Endothelial cell of umbilical vein (primary cell): Measurements from ENCODE around the gene HCN1. TPM values are rescaled to one million over a fixed set of nuclear protein-coding genes. Genes with fewer than 3 reads are reported as not detected.

Experiments used
- BruUV-seq: library from RNA; stranded (reverse); fragments of 400-500 nt; replicated peaks from 2 replicates; lab custom pipeline; 2021; lab: Mats Ljungman, UMichigan
- CTCF ChIA-PET: fragments of 300-600, 350-600 bp; sonication (Branson Sonifier 250); formaldehyde crosslinking; loops from one replicate; lab custom pipeline; 2021; ENCODE audit warnings: antibody characterized with exemption, inconsistent platforms; lab: Charles Lee
- POLR2A ChIA-PET: fragments of 300-600, 350-600 bp; sonication (Branson Sonifier 250); formaldehyde crosslinking; loops from one replicate; lab custom pipeline; 2021; ENCODE audit warnings: antibody characterized with exemption, inconsistent platforms; lab: Charles Lee
- DNase-seq: peaks from one replicate; pipeline ENCODE4 v3.0.0-alpha.2; 2011; ENCODE audit warnings: low read depth, low spot score
- FAIRE-seq: peaks from 2 replicates; lab custom pipeline; 2011; peaks lifted over from hg19 to GRCh38; lab: Jason Lieb, UNC
- H2AFZ ChIP-seq: 2 replicates; pipeline ENCODE4 v1.6.0; 2012; ENCODE audit warnings: low read depth, low read length, control low read depth, inconsistent platforms
- H3K27ac ChIP-seq: 2 replicates; pipeline ENCODE4 v1.5.1; 2011; ENCODE audit warnings: low read depth, mild to moderate bottlenecking, control low read depth, low read length, moderate library complexity; ENCODE audit not compliant: insufficient read depth
- H3K27me3 ChIP-seq, 2 experiments: 2 replicates each; pipeline versions ENCODE4 v1.6.0 to v1.6.1; 2011; ENCODE audit warnings: low read length in 2 of 2, mixed read lengths in 1 of 2; ENCODE audit not compliant: control insufficient read depth in 2 of 2, insufficient read depth in 2 of 2
- H3K36me3 ChIP-seq, 2 experiments: 2 replicates in 1 of 2; 3 replicates in 1 of 2; pipeline ENCODE4 v1.5.1; 2011; ENCODE audit warnings: low read length in 2 of 2, mild to moderate bottlenecking in 1 of 2, moderate library complexity in 1 of 2; ENCODE audit not compliant: control insufficient read depth in 2 of 2, insufficient read depth in 2 of 2; ENCODE audit errors: extremely low read depth in 1 of 2
- H3K4me1 ChIP-seq: 3 replicates; pipeline ENCODE4 v1.5.1; 2011; ENCODE audit warnings: mild to moderate bottlenecking, low read length; ENCODE audit not compliant: control insufficient read depth, insufficient read depth; ENCODE audit errors: extremely low read depth
- H3K4me2 ChIP-seq: 2 replicates; pipeline ENCODE4 v1.6.1; 2011; ENCODE audit warnings: low read length, control low read depth, mixed read lengths; ENCODE audit not compliant: insufficient read depth
- H3K4me3 ChIP-seq, 3 experiments: fragments of 200-600 bp in 1 of 3; sonication (generic), shearing (Covaris generic) in 1 of 3; replicated peaks in 1 of 3; 2 replicates each; pipeline ENCODE4 v1.5.1; 2011 to 2016; ENCODE audit warnings: control low read depth in 3 of 3, low read length in 3 of 3, mild to moderate bottlenecking in 2 of 3, inconsistent platforms in 1 of 3, low read depth in 1 of 3, moderate library complexity in 1 of 3; ENCODE audit not compliant: insufficient read depth in 1 of 3
- H3K79me2 ChIP-seq: 2 replicates; pipeline ENCODE4 v1.6.0; 2012; ENCODE audit warnings: low read length, inconsistent platforms; ENCODE audit not compliant: control insufficient read depth, insufficient read depth
- H3K9ac ChIP-seq: replicated peaks from 2 replicates; pipeline ENCODE3; 2011; ENCODE audit warnings: low read length, control low read depth; ENCODE audit not compliant: insufficient read depth; ENCODE audit errors: extremely low read depth
- H3K9me1 ChIP-seq: replicated peaks from 3 replicates; pipeline ENCODE4 v1.6.0; 2011; ENCODE audit warnings: mild to moderate bottlenecking, low read length; ENCODE audit not compliant: control insufficient read depth, insufficient read depth; ENCODE audit errors: extremely low read depth
- H3K9me3 ChIP-seq: replicated peaks from 2 replicates; pipeline ENCODE4 v1.5.1; 2012; ENCODE audit warnings: low read length, inconsistent platforms; ENCODE audit not compliant: control insufficient read depth, insufficient read depth
- H4K20me1 ChIP-seq: replicated peaks from 2 replicates; pipeline ENCODE3; 2011; ENCODE audit warnings: mild to moderate bottlenecking, low read length; ENCODE audit not compliant: control insufficient read depth, insufficient read depth; ENCODE audit errors: extremely low read depth
- EZH2 ChIP-seq: IDR thresholded peaks from 2 replicates; pipeline ENCODE4 v1.6.1; 2012; ENCODE audit warnings: borderline replicate concordance, low read depth, mild to moderate bottlenecking, moderate library complexity, low read length, inconsistent platforms; ENCODE audit not compliant: severe bottlenecking
- FOS ChIP-seq: IDR thresholded peaks from 2 replicates; pipeline ENCODE4 v1.6.1; 2011; ENCODE audit warnings: mild to moderate bottlenecking, low read length, moderate library complexity, borderline replicate concordance; ENCODE audit not compliant: insufficient read depth
- GATA2 ChIP-seq: IDR thresholded peaks from 2 replicates; pipeline ENCODE4 v1.7.0; 2011; ENCODE audit warnings: low read depth, mild to moderate bottlenecking, moderate library complexity, mixed read lengths, low read length; ENCODE audit not compliant: insufficient read length, insufficient read depth
- JUN ChIP-seq: IDR thresholded peaks from 2 replicates; pipeline ENCODE4 v1.6.1; 2011; ENCODE audit warnings: borderline replicate concordance, low read depth; ENCODE audit not compliant: insufficient read length, insufficient read depth
- MYC ChIP-seq: IDR thresholded peaks from one replicate; pipeline ENCODE4 v1.6.1; 2011; ENCODE audit warnings: mild to moderate bottlenecking, low read depth, low read length
- POLR2A ChIP-seq: IDR thresholded peaks from 2 replicates; pipeline ENCODE4 v1.6.1; 2012; ENCODE audit warnings: low read depth, mild to moderate bottlenecking, control low read depth, low read length
- POLR2AphosphoS5 ChIP-seq: IDR thresholded peaks from 2 replicates; pipeline ENCODE4 v1.6.1; 2012; ENCODE audit warnings: low read depth, mild to moderate bottlenecking, control low read depth, low read length, moderate library complexity; ENCODE audit not compliant: insufficient read depth
- dilution Hi-C: fragments of 300-500 bp; cut with MboI; formaldehyde crosslinking; loops from one replicate; pipeline ENCODE4 v1.15.0; 2019; ENCODE audit warnings: low sequenced_read_pairs; ENCODE audit not compliant: extremely low pct_ligation_motif_present
- intact Hi-C: fragments of 100-400 bp; cut with micrococcal nuclease; formaldehyde crosslinking; loops from one replicate; pipeline ENCODE4 v1.10.0; 2022
- polyA plus RNA-seq, 4 experiments: library from polyadenylated mRNA; depleted of rRNA in 3 of 4; stranded (reverse) in 3 of 4; unstranded in 1 of 4; fragments of >200 nt; gene quantifications; 2 replicates each; pipeline versions ENCODE4 v1.2.1 to v1.2.3, GENCODE V29; 2011 to 2012; ENCODE audit warnings: missing spikeins in 1 of 4
- total RNA-seq: library from RNA; stranded (reverse); gene quantifications from 2 replicates; pipeline ENCODE4 v1.2.3, GENCODE V29; 2021
- TF ChIP-seq, protein P1 (sequence below), 2 donors: IDR thresholded peaks; 1 replicate in 1 of 2; 2 replicates in 1 of 2; pipeline ENCODE4 v1.5.1; 2011; ENCODE audit warnings: low read length in 2 of 2, mild to moderate bottlenecking in 2 of 2, moderate library complexity in 2 of 2, control low read depth in 1 of 2, inconsistent platforms in 1 of 2, low read depth in 1 of 2; ENCODE audit not compliant: insufficient read depth in 1 of 2; ENCODE audit errors: extremely low read depth in 1 of 2
- TF ChIP-seq, protein P2 (sequence below): IDR thresholded peaks from 2 replicates; pipeline ENCODE4 v1.6.1; 2011; ENCODE audit not compliant: insufficient read depth, insufficient read length

The HCN1 gene
- total and polyA plus RNA-seq, 2 donors (not counting 3 experiments of a cell fraction or from before 2014, with no cell fraction given), result not detected

DNA sequence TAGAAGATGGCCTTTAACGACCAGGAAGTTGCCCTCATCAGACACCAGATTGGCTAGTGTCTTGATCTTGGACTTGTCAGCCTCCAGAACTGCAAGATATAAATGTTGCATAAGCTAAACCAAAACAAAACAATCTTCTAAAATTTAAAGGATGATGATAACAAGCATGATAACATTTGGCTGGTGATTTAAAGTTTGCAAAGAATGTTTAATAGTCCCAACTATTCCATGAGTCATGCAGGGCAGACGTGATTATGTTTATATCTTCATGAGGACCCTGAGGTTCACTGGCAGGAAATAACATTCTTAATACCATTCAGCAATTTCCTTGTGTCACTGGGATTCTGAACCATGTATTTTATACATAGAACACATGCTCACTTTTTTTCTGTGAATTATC, 319.8 kb downstream of the HCN1 start:
- H4K20me1 ChIP-seq, result no peaks in the 10 kb centered on the region
- no peaks in the 10 kb centered on the region for H3K36me3 ChIP-seq
- DNase-seq, result peak; percentile 74
- peak overlapping the region; percentile 62 for H3K4me2 ChIP-seq
- TF ChIP-seq, protein P1, sequence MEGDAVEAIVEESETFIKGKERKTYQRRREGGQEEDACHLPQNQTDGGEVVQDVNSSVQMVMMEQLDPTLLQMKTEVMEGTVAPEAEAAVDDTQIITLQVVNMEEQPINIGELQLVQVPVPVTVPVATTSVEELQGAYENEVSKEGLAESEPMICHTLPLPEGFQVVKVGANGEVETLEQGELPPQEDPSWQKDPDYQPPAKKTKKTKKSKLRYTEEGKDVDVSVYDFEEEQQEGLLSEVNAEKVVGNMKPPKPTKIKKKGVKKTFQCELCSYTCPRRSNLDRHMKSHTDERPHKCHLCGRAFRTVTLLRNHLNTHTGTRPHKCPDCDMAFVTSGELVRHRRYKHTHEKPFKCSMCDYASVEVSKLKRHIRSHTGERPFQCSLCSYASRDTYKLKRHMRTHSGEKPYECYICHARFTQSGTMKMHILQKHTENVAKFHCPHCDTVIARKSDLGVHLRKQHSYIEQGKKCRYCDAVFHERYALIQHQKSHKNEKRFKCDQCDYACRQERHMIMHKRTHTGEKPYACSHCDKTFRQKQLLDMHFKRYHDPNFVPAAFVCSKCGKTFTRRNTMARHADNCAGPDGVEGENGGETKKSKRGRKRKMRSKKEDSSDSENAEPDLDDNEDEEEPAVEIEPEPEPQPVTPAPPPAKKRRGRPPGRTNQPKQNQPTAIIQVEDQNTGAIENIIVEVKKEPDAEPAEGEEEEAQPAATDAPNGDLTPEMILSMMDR (IDR thresholded peaks at IDR 0.05; ENCODE audit: extremely low read depth in 1 of 2, insufficient read depth in 1 of 2, low read depth in 1 of 2, low read length in 2 of 2), result no peak
- TF ChIP-seq EZH2 (no peak), GATA2 (peak; percentile 71), FOS (peak; percentile 82), POLR2A (no peak), MYC (no peak), POLR2AphosphoS5 (peak; percentile 20), JUN (peak; percentile 24)
- TF ChIP-seq, protein P2, sequence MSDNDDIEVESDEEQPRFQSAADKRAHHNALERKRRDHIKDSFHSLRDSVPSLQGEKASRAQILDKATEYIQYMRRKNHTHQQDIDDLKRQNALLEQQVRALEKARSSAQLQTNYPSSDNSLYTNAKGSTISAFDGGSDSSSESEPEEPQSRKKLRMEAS, result no peak
- peak; percentile 93 for FAIRE-seq
- H3K4me1 ChIP-seq, result peaks cover 8% of the 10 kb centered on the region
- H3K9me3 ChIP-seq, result no peaks in the 10 kb centered on the region
- ChIA-PET POLR2A (no interaction called here), CTCF (interaction anchor here (1.2 kb wide), 1 partner anchor 9 kb away, joined by 5 read pairs; no protein-coding TSS in a partner anchor)
- BruUV-seq, result no TSS peak
- H3K9me1 ChIP-seq, result no peaks in the 10 kb centered on the region
- intact Hi-C loops (loop anchor here (1.0 to 10.0 kb wide), 2 partner anchors 9 to 1862 kb away; partner anchors contain the start of gene C5orf34), dilution Hi-C loops (no loop called here)
- peak overlapping the region; percentile 42 for H3K9ac ChIP-seq
- H3K4me3 ChIP-seq, result no peak overlapping the region
- H3K27me3 ChIP-seq, result no peaks in the 10 kb centered on the region
- H2AFZ ChIP-seq, result no peak overlapping the region
- H3K27ac ChIP-seq, result peak overlapping the region; percentile 51
- no peaks in the 10 kb centered on the region for H3K79me2 ChIP-seq
